Activated CD8-positive, alpha-beta T cell treated with anti-CD3 and anti-CD28 coated beads for 36 hours (primary cell): Measurements from ENCODE around the gene ZNF277. TPM values are rescaled to one million over a fixed set of nuclear protein-coding genes. Genes with fewer than 3 reads are reported as not detected.

Source experiments
- ATAC-seq: fragments of 200-7000 bp; cut with Tn5 transposase; one replicate; pipeline ENCODE4 v1.10.0; 2021; ENCODE audit warnings: mild to moderate bottlenecking, moderate library complexity
- CTCF ChIA-PET: fragments of 350-600 bp; sonication (Branson Sonifier 250); formaldehyde crosslinking; loops from one replicate; lab custom pipeline; 2021; ENCODE audit warnings: antibody characterized with exemption; lab: Charles Lee
- POLR2A ChIA-PET: fragments of 350-600 bp; sonication (Branson Sonifier 250); formaldehyde crosslinking; loops from one replicate; lab custom pipeline; 2021; ENCODE audit warnings: antibody characterized with exemption; lab: Charles Lee
- DNase-seq: peaks from one replicate; pipeline ENCODE4 v3.0.0-alpha.2; 2020
- H3K27ac Mint-ChIP-seq: one replicate; pipeline ENCODE4 v1.8.0; 2021; ENCODE audit warnings: mild to moderate bottlenecking, mixed read lengths
- H3K27me3 Mint-ChIP-seq: one replicate; pipeline ENCODE4 v1.8.0; 2021; ENCODE audit warnings: mixed read lengths
- H3K36me3 Mint-ChIP-seq: one replicate; pipeline ENCODE4 v1.8.0; 2021; ENCODE audit warnings: low read depth, mixed read lengths
- H3K4me1 Mint-ChIP-seq: one replicate; pipeline ENCODE4 v1.8.0; 2021; ENCODE audit warnings: low read depth, mixed read lengths
- H3K4me3 Mint-ChIP-seq: one replicate; pipeline ENCODE4 v1.8.0; 2021; ENCODE audit warnings: mild to moderate bottlenecking, moderate library complexity, mixed read lengths
- H3K9me3 Mint-ChIP-seq: one replicate; pipeline ENCODE4 v1.8.0; 2021; ENCODE audit warnings: mixed read lengths
- CTCF ChIP-seq: fragments of 200-600 bp; IDR thresholded peaks from one replicate; pipeline ENCODE4 v1.8.0; 2022; ENCODE audit warnings: antibody characterized with exemption, mild to moderate bottlenecking
- intact Hi-C: fragments of 100-400 bp; cut with micrococcal nuclease; formaldehyde crosslinking; loops from one replicate; pipeline ENCODE4 v1.10.0; 2022
- total RNA-seq, 2 experiments: library from RNA; stranded (reverse); gene quantifications; one replicate each; pipeline ENCODE4 v1.2.3, GENCODE V29; 2021

ZNF277 gene
- total RNA-seq, 2 experiments from 2014 or later = 21.5 to 25.8 TPM

DNA sequence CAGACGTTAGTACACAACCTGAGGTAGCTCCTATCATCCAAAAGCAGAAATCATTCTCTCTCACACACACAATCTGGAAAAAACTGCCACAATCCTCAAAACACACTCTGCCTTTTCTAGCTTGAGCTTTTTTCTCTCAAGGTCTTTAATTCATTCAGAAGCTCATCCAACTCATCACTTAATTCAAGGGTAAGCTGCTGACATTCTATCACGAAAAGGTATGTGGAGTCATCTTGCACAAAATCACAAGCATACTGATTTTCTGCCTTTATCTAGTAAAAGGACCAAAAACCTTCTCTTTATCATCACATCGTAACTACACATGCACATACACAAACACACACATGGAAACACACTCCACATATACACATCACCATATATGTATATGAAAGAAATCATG lies 32.3 kb upstream of the ZNF277 start:
- CTCF ChIA-PET = no interaction called here

DNA sequence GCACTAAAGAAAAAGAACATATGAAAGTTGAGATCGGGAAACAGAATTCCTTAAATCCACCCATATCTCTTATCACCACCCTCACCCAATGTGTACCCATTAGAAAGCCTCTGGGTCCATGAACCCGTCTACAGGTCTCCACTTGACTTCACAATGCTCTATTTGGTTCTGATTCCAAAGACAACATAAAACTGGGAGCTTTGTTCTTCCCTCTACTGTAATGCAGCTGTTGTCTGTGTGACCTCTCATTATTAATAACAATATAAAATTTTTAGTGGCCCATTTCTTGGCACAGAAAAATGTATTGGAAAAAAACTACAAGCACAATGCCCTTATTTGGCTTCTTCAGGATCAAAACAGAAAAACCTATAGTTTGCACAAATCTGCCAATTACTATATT lies 30.3 kb upstream of the ZNF277 start:
- DNase-seq (no peak), ATAC-seq (no peak)
- Mint-ChIP-seq H3K27me3 (peaks cover 25% of the 10 kb centered on the region), H3K36me3 (no peaks in the 10 kb centered on the region), H3K4me1 (no peaks in the 10 kb centered on the region), H3K27ac (no peak overlapping the region), H3K4me3 (no peak overlapping the region), H3K9me3 (no peaks in the 10 kb centered on the region)
- CTCF ChIA-PET = no interaction called here
- intact Hi-C loops = no loop called here
- POLR2A ChIA-PET = no interaction called here
- TF ChIP-seq CTCF = no peak

More for the DNA sequence above, 32.3 kb upstream of the ZNF277 start:
- H3K27me3 Mint-ChIP-seq = peaks cover 25% of the 10 kb centered on the region
- H3K36me3 Mint-ChIP-seq = no peaks in the 10 kb centered on the region
- no peak overlapping the region for H3K27ac Mint-ChIP-seq
- POLR2A ChIA-PET = no interaction called here
- DNase-seq (no peak), ATAC-seq (no peak)
- H3K4me3 Mint-ChIP-seq = no peak overlapping the region
- no peaks in the 10 kb centered on the region for H3K9me3 Mint-ChIP-seq
- no peaks in the 10 kb centered on the region for H3K4me1 Mint-ChIP-seq
- intact Hi-C loops = no loop called here
- no peak for TF ChIP-seq CTCF

DNA sequence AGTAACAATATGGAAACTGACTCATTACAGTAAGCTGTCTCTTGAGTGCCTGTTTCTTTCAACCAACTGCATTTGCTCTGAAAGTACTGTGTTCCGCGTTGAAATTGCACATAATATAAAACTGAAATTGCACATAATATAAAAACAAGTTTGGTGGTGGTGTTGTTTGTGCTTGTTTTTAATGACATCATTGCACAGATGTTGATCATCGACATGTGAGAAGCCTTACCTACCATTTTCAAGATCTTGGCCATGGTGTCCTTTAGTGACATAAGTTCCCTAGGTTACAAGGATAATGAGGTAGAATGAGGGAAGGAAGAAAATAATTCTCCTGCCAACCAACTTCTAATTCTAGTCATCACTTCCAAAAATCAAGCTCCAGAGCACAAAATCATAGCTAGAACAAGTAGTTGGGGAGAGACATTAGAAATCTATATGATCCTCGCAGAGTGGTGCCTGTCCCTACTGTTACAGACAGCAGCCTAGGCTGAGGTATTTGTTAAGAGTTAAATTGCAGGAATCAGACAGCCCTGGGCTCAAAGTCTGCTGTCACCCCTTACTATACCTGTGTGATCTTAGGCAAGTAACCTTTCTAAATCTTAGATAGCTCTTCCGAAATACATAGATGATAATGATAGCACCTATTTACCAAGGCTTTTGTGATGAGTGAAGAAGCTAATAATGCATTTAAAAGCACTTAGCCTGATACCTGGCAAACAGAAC lies 29.6 kb upstream of the ZNF277 start:
- intact Hi-C loops = no loop called here
- H3K4me1 Mint-ChIP-seq = no peaks in the 10 kb centered on the region
- CTCF ChIA-PET = interaction anchor here (0.6 kb wide), 1 partner anchor 320 kb away, joined by 3 read pairs; no protein-coding TSS in a partner anchor

GRCh38 chr7:112180223-112180622 lies 26.3 kb upstream of the ZNF277 start:
- DNase-seq (no peak), ATAC-seq (no peak)
- Mint-ChIP-seq H3K27me3 (peaks cover 15% of the 10 kb centered on the region), H3K4me1 (no peaks in the 10 kb centered on the region), H3K36me3 (no peaks in the 10 kb centered on the region), H3K27ac (no peak overlapping the region), H3K4me3 (no peak overlapping the region), H3K9me3 (no peaks in the 10 kb centered on the region)
- ChIA-PET POLR2A (no interaction called here), CTCF (no interaction called here)
- intact Hi-C loops = no loop called here
- no peak for TF ChIP-seq CTCF

More for the DNA sequence above, 29.6 kb upstream of the ZNF277 start:
- POLR2A ChIA-PET = no interaction called here
- Mint-ChIP-seq H3K4me3 (no peak overlapping the region), H3K27ac (no peak overlapping the region), H3K36me3 (no peaks in the 10 kb centered on the region), H3K9me3 (no peaks in the 10 kb centered on the region), H3K27me3 (peaks cover 23% of the 10 kb centered on the region)
- ATAC-seq (no peak), DNase-seq (no peak)
- no peak for TF ChIP-seq CTCF

DNA sequence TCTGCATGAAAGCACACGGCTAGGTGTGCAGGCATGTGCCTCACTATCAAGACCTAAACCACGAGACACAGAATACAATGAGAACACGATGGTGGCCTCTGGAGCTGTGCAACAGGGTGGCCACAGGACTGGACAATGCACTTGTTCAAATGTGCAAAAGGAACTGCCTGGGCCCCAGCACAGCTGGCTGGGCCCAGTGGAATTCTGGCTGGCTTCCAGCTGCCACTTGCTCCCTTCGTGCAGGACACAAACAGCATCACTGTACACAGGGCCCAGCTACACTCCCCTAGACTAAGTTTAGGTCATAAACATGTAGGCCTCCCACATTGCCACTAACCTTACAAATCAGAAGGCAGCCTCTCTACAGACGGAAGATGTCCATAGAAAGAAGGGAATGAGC lies 23.7 kb upstream of the ZNF277 start:
- H3K4me1 Mint-ChIP-seq = no peaks in the 10 kb centered on the region
- ChIA-PET CTCF (no interaction called here), POLR2A (no interaction called here)
- TF ChIP-seq CTCF = no peak
- intact Hi-C loops = no loop called here
- H3K36me3 Mint-ChIP-seq = no peaks in the 10 kb centered on the region
- DNase-seq (no peak), ATAC-seq (no peak)
- H3K27me3 Mint-ChIP-seq = peaks cover 7% of the 10 kb centered on the region
- no peak overlapping the region for H3K4me3 Mint-ChIP-seq
- no peaks in the 10 kb centered on the region for H3K9me3 Mint-ChIP-seq
- no peak overlapping the region for H3K27ac Mint-ChIP-seq
